CD4-positive, alpha-beta T cell treated with Interleukin-2 at 100 ng/mL for 4 hours (primary cell): ENCODE measurements around the gene NPC1L1.
A peak's percentile ranks its signal among the peaks of the same experiment; 100 is the strongest.

Experiments used
- DNase-seq: peaks from one replicate; pipeline ENCODE4 v3.0.0-alpha.2; 2020; ENCODE audit warnings: low spot score

Gene NPC1L1

GRCh38 chr7:44498230-44498954 lies 42.7 kb downstream of the NPC1L1 start:
- DNase-seq = no peak

GRCh38 chr7:44497155-44498027 lies 43.7 kb downstream of the NPC1L1 start:
- DNase-seq = no peak

GRCh38 chr7:44496385-44496784 lies 44.7 kb downstream of the NPC1L1 start:
- no peak for DNase-seq

GRCh38 chr7:44494960-44495359 lies 46.2 kb downstream of the NPC1L1 start:
- DNase-seq = no peak

- no peak for DNase-seq
Observed at GRCh38 chr7:44491229-44491628, 49.9 kb downstream of the NPC1L1 start.

GRCh38 chr7:44490351-44491200 lies 50.6 kb downstream of the NPC1L1 start, which contains the start of gene NUDCD3:
Gene NUDCD3, minus strand, starts transcription at chr7:44490658. Its CDS starts 58 bp downstream, at chr7:44490600.
- DNase-seq = peak; percentile 84

- peak; percentile 45 for DNase-seq
Observed at GRCh38 chr7:44489955-44490350, 51.2 kb downstream of the NPC1L1 start.

GRCh38 chr7:44488955-44489354 lies 52.2 kb downstream of the NPC1L1 start:
- DNase-seq = no peak

- no peak for DNase-seq
Observed at GRCh38 chr7:44486693-44487092, 54.4 kb downstream of the NPC1L1 start.

GRCh38 chr7:44486001-44486400 lies 55.1 kb downstream of the NPC1L1 start:
- no peak for DNase-seq

- no peak for DNase-seq
Observed at GRCh38 chr7:44484482-44485313, 56.4 kb downstream of the NPC1L1 start.

GRCh38 chr7:44482502-44483485 lies 58.3 kb downstream of the NPC1L1 start:
- no peak for DNase-seq

GRCh38 chr7:44477938-44478337 lies 63.2 kb downstream of the NPC1L1 start:
- no peak for DNase-seq

- DNase-seq = peak; percentile 68
Observed at GRCh38 chr7:44477063-44477830, 63.9 kb downstream of the NPC1L1 start.

- no peak for DNase-seq
Observed at GRCh38 chr7:44476313-44476712, 64.8 kb downstream of the NPC1L1 start.

- DNase-seq = no peak
Observed at GRCh38 chr7:44473295-44473694, 67.8 kb downstream of the NPC1L1 start.

GRCh38 chr7:44472843-44473242 lies 68.3 kb downstream of the NPC1L1 start:
- DNase-seq = no peak

GRCh38 chr7:44471850-44472249 lies 69.3 kb downstream of the NPC1L1 start:
- DNase-seq = no peak

- DNase-seq = no peak
Observed at GRCh38 chr7:44471436-44471835, 69.7 kb downstream of the NPC1L1 start.
